ENCODE measurements around the gene ILDR1. TPM values are rescaled to one million over a fixed set of nuclear protein-coding genes. Genes with fewer than 3 reads are reported as not detected.
"Not testable (repeated sequence)": the region's sequence is repeated elsewhere in the genome, so short reads cannot be mapped to it uniquely, and the experiment has no call there.

Gene ILDR1
- not detected for total RNA-seq

DNA sequence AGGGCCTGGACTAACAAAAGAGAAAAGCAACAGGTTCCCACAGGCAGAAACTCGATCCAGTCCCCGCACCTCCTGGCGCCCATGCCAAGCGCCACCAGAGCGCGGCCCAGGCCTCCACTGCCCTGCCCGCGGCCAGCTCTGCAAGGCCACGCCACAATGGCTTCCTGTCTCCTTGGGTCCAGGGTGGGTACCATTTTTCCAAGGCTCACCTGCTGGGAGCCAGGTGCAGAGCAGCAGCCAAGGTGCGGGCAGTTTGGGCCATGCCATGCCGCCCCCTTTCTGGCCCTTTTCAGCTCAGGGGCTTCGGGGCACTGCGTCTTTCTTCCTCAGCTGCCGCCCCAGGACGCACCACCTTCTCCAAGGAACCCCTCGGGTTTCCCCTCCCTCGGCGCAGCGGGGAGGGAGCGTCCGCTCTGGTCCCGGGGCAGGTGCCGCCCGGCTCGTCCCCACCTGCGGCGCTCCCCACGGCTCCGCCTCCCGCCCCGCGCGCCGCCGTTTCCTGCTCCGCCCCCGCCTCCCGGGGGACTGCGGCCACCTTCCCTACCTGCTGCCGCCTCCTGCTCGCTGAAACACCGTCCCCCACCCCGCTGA, at the start of gene ILDR1:
Gene ILDR1, minus strand, starts transcription at position 437 of the 591 bp plus-strand sequence. Its CDS starts 170 bp downstream, at position 267.
- no peaks in the 10 kb centered on the region for H3K9me3 Mint-ChIP-seq
- H3K36me3 Mint-ChIP-seq, result no peaks in the 10 kb centered on the region
- ATAC-seq, result peak in 1 of 2 donors; percentile 62
- H3K27ac Mint-ChIP-seq, result no peak within 1 kb of the TSS
- DNase-seq (ENCODE audit: low spot score in 2 of 2), result peak in 1 of 2 donors; percentile 27

DNA sequence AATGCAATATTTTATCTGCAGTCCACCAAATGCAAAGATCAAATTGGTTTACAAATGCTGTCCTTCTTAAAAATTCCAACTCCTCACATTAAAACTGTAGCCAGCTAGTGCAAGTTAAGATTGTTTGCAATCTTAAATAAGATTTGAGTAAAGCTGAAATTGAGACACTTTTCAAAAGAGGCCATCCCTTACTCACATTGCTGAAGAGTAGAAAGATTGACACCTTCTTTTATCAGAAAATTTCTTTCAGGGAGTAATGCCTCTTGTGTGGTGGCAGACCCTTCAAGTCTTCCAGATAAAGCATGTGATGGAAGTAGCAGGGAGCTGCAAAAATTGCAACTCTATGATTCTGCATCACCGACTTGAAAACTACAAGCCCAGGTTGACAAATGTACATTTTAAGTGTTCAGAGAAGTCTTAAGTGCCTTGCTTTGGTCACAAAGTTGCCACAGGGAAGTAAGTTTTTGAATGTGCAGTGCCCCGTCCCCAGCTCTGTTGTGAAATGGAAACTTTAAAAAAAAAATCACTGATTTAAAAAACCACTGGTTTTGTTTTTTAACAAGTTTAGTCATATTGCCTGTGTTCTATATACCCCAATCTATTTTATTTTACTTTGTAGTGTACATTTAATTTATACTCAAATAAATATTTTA, 45.7 kb upstream of the ILDR1 start:
- ATAC-seq, result peak in 1 of 2 donors; percentile 61
- Mint-ChIP-seq H3K36me3 (no peaks in the 10 kb centered on the region), H3K27ac (no peak overlapping the region), H3K9me3 (no peaks in the 10 kb centered on the region)
- no peak for DNase-seq (ENCODE audit: low spot score in 2 of 2)

DNA sequence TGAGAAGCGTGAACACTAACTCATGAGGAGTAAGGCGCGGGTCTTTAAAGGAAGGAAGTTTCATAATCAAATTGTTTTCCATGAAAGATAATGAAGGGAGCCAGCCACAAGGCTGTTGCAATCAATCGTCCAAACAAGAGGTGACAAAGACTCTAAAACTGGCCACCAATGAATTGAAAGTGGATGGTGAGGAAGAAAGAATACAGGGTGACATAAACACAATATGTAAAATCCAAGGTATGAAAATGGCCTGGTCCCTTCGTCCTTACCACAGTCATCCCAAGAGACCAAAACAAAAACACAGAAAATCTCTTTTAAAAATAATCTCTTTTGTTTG, 45.1 kb upstream of the ILDR1 start:
- DNase-seq (ENCODE audit: low spot score in 2 of 2), result no peak
- no peaks in the 10 kb centered on the region for H3K9me3 Mint-ChIP-seq
- H3K27ac Mint-ChIP-seq, result no peak overlapping the region
- no peak for ATAC-seq
- no peaks in the 10 kb centered on the region for H3K36me3 Mint-ChIP-seq

DNA sequence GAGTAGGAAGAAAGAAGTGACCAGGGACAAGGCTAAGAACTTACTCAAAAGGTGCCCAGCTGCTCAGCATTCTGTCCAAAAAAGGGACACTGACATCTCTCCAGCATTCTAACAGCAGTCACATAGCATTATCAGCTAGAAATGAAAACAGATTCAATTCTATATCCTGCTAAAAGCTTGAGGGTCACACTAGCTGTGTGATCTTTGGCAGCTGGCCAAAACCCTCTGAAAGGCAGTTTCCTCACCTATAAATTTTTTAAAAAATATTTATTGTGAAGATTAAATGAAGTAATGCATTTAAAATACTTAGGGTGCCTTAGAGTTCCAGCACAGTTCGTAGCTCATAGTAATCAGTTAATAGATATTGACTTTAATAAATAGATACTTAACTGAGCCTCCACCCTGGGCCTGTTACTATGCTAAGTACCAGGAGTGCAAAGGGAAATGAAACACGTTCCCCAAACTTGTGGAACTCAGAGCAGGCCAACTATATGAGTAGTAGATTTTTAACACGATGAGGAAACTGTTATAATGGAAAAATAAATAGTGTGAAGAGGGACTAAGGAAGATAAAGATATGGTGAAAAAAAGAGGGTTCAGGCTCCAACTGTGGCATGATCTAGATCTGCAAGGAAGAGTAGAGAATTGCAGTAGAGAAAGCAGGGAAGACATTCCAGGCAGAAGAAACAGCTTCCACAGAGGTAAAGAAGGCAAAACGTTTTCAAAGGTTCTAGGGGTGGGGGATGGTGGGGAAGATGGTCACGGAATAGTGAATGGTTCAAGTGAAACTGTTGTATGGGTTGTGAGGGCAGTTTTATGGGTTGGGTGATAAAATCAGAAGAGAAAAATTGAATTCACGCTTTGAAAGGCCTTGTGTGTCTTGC, 44.5 kb upstream of the ILDR1 start:
- H3K36me3 Mint-ChIP-seq, result no peaks in the 10 kb centered on the region
- H3K27ac Mint-ChIP-seq, result no peak overlapping the region

DNA sequence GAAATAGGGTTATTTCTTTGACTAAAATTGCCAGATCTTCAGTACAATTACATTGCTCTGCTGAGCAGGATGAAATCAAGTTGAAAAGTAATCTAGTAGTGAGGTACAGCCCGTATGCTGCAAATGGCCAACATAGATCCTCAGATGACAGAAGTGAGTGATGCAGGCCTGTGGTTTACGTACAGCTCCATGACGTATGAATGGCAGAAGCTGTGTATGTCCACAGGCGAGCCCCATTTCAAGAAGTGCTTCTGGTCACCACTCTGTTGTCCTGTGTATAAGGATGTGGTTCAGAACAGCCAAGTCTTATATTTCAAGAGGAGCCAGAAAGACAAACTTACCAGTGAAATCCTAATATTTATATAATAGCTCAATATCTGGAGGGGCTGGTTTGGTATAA, 42.3 kb upstream of the ILDR1 start:
- no peak for ATAC-seq

More for the DNA sequence above, 44.5 kb upstream of the ILDR1 start:
- DNase-seq (ENCODE audit: low spot score in 2 of 2), result no peak
- no peaks in the 10 kb centered on the region for H3K9me3 Mint-ChIP-seq
- ATAC-seq, result no peak

DNA sequence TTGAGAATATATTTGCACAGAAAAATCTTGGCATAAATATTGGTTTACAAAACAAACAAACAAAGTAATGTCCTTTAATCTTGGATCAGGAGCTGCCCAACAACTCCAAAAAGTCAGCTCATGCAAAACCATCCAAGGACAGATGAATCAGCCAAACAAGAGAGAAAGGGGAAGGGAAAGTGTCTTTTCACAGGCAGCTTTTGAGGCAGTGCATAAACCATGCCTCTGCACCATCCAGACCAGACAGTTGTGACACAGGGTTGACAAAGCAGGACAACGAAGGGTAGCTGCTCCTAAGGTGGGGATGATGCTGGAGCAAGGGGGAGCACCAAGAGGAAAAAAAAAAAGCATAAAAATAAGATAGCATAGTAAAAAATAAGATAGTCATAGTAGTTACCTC, 41.9 kb upstream of the ILDR1 start:
- H3K9me3 Mint-ChIP-seq, result no peaks in the 10 kb centered on the region
- no peak overlapping the region for H3K27ac Mint-ChIP-seq
- H3K36me3 Mint-ChIP-seq, result no peaks in the 10 kb centered on the region
- no peak for ATAC-seq
- no peak for DNase-seq (ENCODE audit: low spot score in 2 of 2)

More for the DNA sequence above, 42.3 kb upstream of the ILDR1 start:
- Mint-ChIP-seq H3K36me3 (no peaks in the 10 kb centered on the region), H3K9me3 (no peaks in the 10 kb centered on the region), H3K27ac (no peak overlapping the region)
- no peak for DNase-seq (ENCODE audit: low spot score in 2 of 2)

DNA sequence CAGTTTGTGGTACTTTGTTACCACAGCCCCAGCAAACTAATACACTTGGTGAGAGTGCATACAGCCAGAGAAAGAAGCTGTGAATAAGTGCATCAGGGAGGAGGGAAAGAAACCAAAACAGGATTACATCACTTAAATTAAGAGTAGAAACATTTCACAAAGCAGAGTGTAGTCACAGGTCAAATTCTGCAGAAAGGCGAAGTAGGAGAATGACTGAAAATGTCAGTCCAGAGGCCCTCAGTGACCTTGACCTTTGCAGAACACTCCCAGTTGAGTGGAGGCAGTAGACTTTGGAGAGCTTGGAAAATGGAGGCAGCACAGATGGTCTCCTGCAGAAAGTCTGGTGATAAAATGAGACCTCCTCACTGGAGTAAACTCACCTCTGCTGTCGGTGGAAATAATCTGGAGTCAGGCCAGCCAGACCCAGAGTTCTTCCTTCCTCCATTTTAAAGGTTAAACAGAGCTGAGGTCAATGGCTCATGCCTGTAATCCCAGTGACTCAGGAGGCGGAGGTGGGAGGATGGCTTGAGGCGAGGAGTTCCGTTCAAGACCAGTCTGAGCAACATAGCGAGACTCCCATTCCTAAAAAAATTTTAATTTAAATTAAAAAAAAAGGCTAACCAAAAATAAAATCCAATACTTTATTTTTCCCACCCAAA, 38.1 kb upstream of the ILDR1 start:
- DNase-seq (ENCODE audit: low spot score in 2 of 2) (no peak), ATAC-seq (no peak)
- no peaks in the 10 kb centered on the region for H3K9me3 Mint-ChIP-seq
- no peak overlapping the region for H3K27ac Mint-ChIP-seq
- no peaks in the 10 kb centered on the region for H3K36me3 Mint-ChIP-seq

DNA sequence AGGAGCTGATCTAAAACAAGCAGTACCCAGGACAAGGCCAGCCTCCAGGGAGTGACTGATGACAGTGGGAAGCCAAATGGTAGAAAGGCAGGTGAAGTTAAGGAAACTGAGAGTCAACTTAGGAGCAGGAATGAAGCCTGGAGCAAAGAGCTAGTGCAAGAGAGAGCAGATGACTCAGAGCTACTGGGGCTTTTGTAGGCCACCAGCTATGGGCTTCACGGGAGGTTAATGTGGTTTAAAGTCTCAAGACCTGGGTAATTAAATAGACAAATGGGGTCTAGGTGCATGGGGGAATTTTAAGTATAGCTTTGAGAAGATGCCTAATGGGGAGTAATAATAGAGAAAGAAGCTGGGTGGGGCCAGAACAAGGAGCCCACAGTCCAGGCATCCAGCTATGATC, 36.2 kb upstream of the ILDR1 start:
- DNase-seq (ENCODE audit: low spot score in 2 of 2) (no peak), ATAC-seq (no peak)
- Mint-ChIP-seq H3K36me3 (no peaks in the 10 kb centered on the region), H3K9me3 (no peaks in the 10 kb centered on the region), H3K27ac (no peak overlapping the region)

DNA sequence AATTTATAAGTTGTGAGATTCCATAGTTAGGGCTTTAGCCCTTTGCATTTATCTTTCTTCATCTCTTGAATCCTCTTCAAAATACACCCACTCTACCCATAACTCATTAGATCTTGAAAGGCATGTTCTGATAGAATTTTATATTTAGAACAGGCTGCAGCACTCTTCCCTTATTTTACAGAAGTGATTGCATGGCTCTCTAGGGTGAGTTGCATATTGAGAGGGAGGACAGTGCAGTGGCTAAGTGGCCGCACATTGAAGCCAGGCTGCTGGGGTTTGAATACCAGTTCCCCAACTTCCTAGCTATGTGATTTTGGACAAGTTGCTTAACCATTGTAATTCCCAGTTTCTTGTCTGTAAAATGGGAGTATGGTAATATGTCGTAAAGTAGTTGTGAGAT, 35.6 kb upstream of the ILDR1 start:
- DNase-seq (ENCODE audit: low spot score in 2 of 2) (no peak), ATAC-seq (no peak)
- Mint-ChIP-seq H3K36me3 (no peaks in the 10 kb centered on the region), H3K9me3 (no peaks in the 10 kb centered on the region), H3K27ac (no peak overlapping the region)

DNA sequence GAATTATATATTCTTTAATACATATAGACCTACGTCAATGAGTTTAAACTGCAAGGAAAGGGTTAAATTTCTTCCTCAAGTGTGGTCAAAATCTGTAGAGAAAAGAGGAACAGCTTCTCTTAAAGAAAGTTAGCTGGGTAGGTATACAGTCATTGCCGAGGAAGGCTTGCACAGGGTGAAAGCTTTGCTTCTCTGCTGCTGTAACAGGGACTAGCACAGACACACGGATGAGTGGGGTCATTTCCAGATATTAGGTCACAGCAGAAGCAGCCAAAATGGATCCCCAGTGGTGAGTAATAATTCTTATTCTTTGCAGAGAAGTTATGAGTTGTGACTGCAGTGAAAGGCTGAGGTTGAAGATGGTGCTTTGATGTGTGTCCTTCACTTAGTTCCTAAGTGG, 33.2 kb upstream of the ILDR1 start, which contains the start of gene CD86:
Gene CD86, plus strand, starts transcription at position 148 of the 400 bp plus-strand sequence. Its CDS starts 128 bp downstream, at position 276.
- ATAC-seq, result no peak
- no peaks in the 10 kb centered on the region for H3K9me3 Mint-ChIP-seq
- H3K27ac Mint-ChIP-seq, result no peak within 1 kb of the TSS

DNA sequence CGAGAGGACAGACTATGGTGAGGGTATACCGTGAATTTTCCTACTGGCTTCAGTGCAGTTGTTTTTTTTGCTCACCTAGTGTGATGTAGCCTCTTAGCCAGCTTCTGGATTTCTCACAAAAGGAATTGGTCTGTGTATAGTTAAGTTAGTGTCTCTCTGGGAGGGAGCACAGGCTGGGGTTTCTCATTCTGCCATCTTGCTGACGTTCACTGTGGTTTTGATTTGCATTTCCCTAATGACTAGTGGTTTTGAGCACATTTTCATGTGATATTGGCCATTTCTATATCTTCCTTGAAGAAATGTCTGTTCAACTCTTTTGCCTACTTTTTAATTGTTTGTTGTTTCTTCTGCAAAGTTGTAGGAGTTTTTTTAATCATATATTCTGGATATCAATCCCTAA, 30.9 kb upstream of the ILDR1 start:
- ATAC-seq (no peak), DNase-seq (ENCODE audit: low spot score in 2 of 2) (no peak)
- Mint-ChIP-seq H3K9me3 (peaks cover 0 to 1% of the 10 kb centered on the region in 2 donors), H3K27ac (no peak overlapping the region), H3K36me3 (no peaks in the 10 kb centered on the region)

More for the DNA sequence above, 33.2 kb upstream of the ILDR1 start, which contains the start of gene CD86:
- H3K36me3 Mint-ChIP-seq, result no peaks in the 10 kb centered on the region
- no peak for DNase-seq (ENCODE audit: low spot score in 2 of 2)

DNA sequence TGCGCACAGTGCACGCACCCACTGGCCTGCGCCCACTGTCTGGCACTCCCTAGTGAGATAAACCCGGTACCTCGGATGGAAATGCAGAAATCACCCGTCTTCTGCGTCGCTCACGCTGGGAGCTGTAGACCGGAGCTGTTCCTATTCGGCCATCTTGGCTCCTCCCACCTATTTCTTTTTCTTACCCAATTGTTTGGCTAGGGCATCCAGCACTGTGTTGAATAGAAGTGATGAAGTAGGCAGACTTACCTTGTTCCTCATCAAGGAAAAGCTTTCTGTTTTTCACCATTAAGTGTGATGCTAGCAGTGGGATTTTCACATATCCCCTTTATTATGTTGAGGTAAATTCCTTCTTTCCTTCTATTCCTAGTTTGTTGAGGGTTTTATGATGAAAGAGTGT, 25.7 kb upstream of the ILDR1 start:
- not testable (repeated sequence) for ATAC-seq; H3K36me3 Mint-ChIP-seq; DNase-seq (ENCODE audit: low spot score in 2 of 2); H3K9me3 Mint-ChIP-seq
- H3K27ac Mint-ChIP-seq, result peak overlapping the region in 1 of 2 donors; percentile 14

DNA sequence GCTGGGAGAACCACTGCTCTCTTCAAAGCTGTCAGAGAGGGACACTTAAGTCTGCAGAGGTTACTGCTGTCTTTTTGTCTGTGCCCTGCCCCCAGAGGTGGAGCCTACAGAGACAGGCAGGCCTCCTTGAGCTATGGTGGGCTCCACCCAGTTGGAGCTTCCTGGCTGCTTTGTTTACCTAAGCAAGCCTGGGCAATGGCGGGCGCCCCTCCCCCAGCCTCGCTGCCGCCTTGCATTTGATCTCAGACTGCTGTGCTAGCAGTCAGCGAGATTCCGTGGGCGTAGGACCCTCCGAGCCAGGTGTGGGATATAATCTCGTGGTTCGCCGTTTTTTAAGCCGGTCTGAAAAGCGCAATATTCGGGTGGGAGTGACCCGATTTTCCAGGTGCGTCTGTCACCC, 25.2 kb upstream of the ILDR1 start:
- H3K9me3 Mint-ChIP-seq; DNase-seq (ENCODE audit: low spot score in 2 of 2); H3K36me3 Mint-ChIP-seq; H3K27ac Mint-ChIP-seq; ATAC-seq: not testable (repeated sequence)

DNA sequence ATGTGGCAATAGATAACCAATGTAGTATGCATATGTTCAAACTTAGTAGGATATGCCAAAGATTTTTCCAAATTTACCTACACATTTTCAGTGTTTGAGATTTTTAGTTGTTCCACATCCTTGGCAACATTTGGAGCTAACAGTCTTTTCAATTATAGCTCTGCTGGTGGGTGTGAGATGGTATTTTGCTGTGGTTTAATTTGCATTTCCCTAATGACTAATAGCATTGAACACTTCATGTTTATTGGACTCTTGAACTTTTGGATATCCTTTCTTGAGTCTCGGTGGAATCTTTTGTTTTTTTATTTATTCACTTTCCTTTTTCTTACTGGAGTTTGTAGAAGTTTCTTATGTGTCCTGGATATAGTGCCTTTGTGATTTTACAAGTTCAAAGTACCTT, 11.0 kb upstream of the ILDR1 start:
- H3K27ac Mint-ChIP-seq, result no peak overlapping the region
- peaks cover 20 to 24% of the 10 kb centered on the region in 2 donors for H3K36me3 Mint-ChIP-seq
- DNase-seq (ENCODE audit: low spot score in 2 of 2) (no peak), ATAC-seq (no peak)
- H3K9me3 Mint-ChIP-seq, result peaks cover 14 to 26% of the 10 kb centered on the region in 2 donors

DNA sequence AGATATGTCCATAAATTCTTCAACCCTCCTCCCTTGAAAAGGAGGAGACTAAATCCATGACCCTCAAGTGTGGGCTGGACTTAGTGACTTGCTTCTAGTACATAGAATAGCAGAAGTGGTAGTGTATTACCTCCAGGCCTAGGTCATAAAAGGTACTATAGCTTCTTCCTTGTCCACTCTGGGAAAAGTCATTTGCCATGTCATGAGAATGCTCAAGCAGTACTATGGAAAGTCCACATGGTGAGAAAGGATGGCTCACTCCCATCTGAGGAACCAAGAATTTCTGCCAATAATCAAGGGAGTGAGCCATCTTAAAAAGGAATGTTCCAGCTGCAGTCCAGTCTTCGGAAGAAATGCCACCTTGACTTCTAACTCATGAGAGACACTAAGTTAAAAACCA, 10.5 kb upstream of the ILDR1 start:
- H3K27ac Mint-ChIP-seq, result no peak overlapping the region
- ATAC-seq, result no peak
- DNase-seq (ENCODE audit: low spot score in 2 of 2), result no peak
- H3K9me3 Mint-ChIP-seq, result peaks cover 9 to 21% of the 10 kb centered on the region in 2 donors
- H3K36me3 Mint-ChIP-seq, result peaks cover 15 to 19% of the 10 kb centered on the region in 2 donors

DNA sequence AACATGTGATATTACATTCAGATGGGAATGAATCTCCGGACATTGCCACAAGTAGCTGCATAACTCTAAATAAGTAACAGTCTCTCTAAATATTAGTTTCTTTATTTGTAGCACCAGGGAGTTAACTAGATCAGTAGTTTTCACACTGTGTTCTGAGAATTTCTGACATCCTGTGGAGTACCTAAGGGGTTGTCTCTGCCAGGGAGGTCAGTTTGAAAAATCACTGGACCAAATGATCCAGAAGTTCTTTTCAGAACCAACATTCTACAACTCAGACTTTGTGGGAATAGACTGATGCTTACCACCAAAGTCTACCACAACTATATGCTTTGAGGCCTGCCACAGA, 9.0 kb upstream of the ILDR1 start:
- ATAC-seq (no peak), DNase-seq (ENCODE audit: low spot score in 2 of 2) (no peak)
- no peak overlapping the region for H3K27ac Mint-ChIP-seq
- H3K9me3 Mint-ChIP-seq, result peaks cover 7 to 20% of the 10 kb centered on the region in 2 donors
- peaks cover 7 to 11% of the 10 kb centered on the region in 2 donors for H3K36me3 Mint-ChIP-seq
